Astrocyte (in vitro differentiated cells and primary cell): ENCODE measurements around the gene SGCB. TPM values are rescaled to one million over a fixed set of nuclear protein-coding genes. Genes with fewer than 3 reads are reported as not detected.

Experiments used
- DNase-seq: peaks from one replicate; pipeline ENCODE4 v3.0.0-alpha.2; 2010; ENCODE audit warnings: low read depth
- FAIRE-seq: peaks from 2 replicates; lab custom pipeline; 2011; peaks lifted over from hg19 to GRCh38; lab: Jason Lieb, UNC
- H2AFZ ChIP-seq: 2 replicates; pipeline ENCODE4 v1.6.0; 2012; ENCODE audit warnings: low read depth, low read length, inconsistent platforms
- H3K27ac ChIP-seq: 2 replicates; pipeline ENCODE4 v1.5.1; 2011; ENCODE audit warnings: low read depth, low read length, inconsistent platforms
- H3K27me3 ChIP-seq: 2 replicates; pipeline ENCODE4 v1.6.0; 2011; ENCODE audit warnings: low read length, inconsistent platforms; ENCODE audit not compliant: insufficient read depth
- H3K36me3 ChIP-seq: 2 replicates; pipeline ENCODE4 v1.5.1; 2011; ENCODE audit warnings: low read length, inconsistent platforms; ENCODE audit not compliant: insufficient read depth
- H3K4me1 ChIP-seq: 2 replicates; pipeline ENCODE4 v1.5.1; 2011; ENCODE audit warnings: low read length, inconsistent platforms; ENCODE audit not compliant: insufficient read depth
- H3K4me2 ChIP-seq: 2 replicates; pipeline ENCODE4 v1.6.0; 2012; ENCODE audit warnings: low read length, inconsistent platforms
- H3K4me3 ChIP-seq: 2 replicates; pipeline ENCODE4 v1.5.1; 2011; ENCODE audit warnings: low read depth, mild to moderate bottlenecking, low read length, inconsistent platforms; ENCODE audit not compliant: insufficient read depth
- H3K79me2 ChIP-seq: 2 replicates; pipeline ENCODE4 v1.6.0; 2012; ENCODE audit warnings: mild to moderate bottlenecking, low read length, inconsistent platforms; ENCODE audit not compliant: insufficient read depth
- H3K9ac ChIP-seq: 2 replicates; pipeline ENCODE4 v1.6.0; 2012; ENCODE audit warnings: mild to moderate bottlenecking, low read length, inconsistent platforms
- H3K9me3 ChIP-seq: 2 replicates; pipeline ENCODE4 v1.5.1; 2012; ENCODE audit warnings: low read depth, mild to moderate bottlenecking, low read length, inconsistent platforms; ENCODE audit not compliant: insufficient read depth
- H4K20me1 ChIP-seq: 2 replicates; pipeline ENCODE4 v1.6.0; 2012; ENCODE audit warnings: low read length, inconsistent platforms; ENCODE audit not compliant: insufficient read depth
- H3K27ac Mint-ChIP-seq: one replicate; pipeline ENCODE4 v1.8.0; 2021; ENCODE audit warnings: mild to moderate bottlenecking, mixed read lengths; ENCODE audit not compliant: unreplicated experiment
- H3K27me3 Mint-ChIP-seq: one replicate; pipeline ENCODE4 v1.8.0; 2021; ENCODE audit warnings: low read depth, mixed read lengths; ENCODE audit not compliant: unreplicated experiment
- H3K36me3 Mint-ChIP-seq: one replicate; pipeline ENCODE4 v1.8.0; 2021; ENCODE audit warnings: low read depth, mixed read lengths; ENCODE audit not compliant: unreplicated experiment
- H3K4me1 Mint-ChIP-seq: one replicate; pipeline ENCODE4 v1.8.0; 2021; ENCODE audit warnings: low read depth, mixed read lengths; ENCODE audit not compliant: unreplicated experiment
- H3K4me3 Mint-ChIP-seq: one replicate; pipeline ENCODE4 v1.8.0; 2021; ENCODE audit warnings: mild to moderate bottlenecking, moderate library complexity, mixed read lengths; ENCODE audit not compliant: unreplicated experiment
- H3K9me3 Mint-ChIP-seq: one replicate; pipeline ENCODE4 v1.8.0; 2021; ENCODE audit warnings: mild to moderate bottlenecking, mixed read lengths; ENCODE audit not compliant: unreplicated experiment
- EZH2 ChIP-seq: IDR thresholded peaks from 2 replicates; pipeline ENCODE4 v1.6.1; 2012; ENCODE audit warnings: mild to moderate bottlenecking, low read length, inconsistent platforms; ENCODE audit not compliant: insufficient read depth
- total RNA-seq: library from RNA; stranded (reverse); gene quantifications from 2 replicates; pipeline ENCODE4 v1.2.1, GENCODE V29; 2021
- TF ChIP-seq, protein P1 (sequence below): IDR thresholded peaks from 2 replicates; pipeline ENCODE4 v1.5.1; 2011; ENCODE audit warnings: low read depth, mild to moderate bottlenecking, inconsistent platforms, low read length, moderate library complexity; ENCODE audit not compliant: insufficient read depth

SGCB gene
- total RNA-seq, 1 donor from 2014 or later, result 75.6 TPM

DNA sequence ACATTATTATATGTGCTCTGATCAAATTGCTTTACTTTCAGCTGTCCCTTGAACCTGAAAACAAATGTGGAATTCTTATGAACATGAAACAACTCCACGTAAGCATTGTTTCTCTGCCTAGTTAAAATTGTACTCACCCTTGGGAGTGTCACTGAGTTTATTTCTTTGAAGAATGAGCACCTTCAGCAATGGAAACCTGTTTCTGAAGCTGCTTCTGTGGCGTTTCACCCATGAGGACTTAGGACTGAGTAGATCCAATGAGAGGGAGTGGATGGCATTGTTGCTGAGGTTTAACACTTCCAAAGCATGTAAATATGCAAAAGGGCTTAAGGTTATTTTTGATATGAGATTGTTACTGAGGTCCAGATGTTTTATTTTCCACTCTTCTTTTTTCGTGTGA, 21.1 kb downstream of the SGCB start:
- Histone ChIP-seq H3K4me3 (no peak overlapping the region), H3K36me3 (no peaks in the 10 kb centered on the region), H3K9me3 (no peaks in the 10 kb centered on the region), H3K27ac (no peak overlapping the region), H2AFZ (no peak overlapping the region), H3K4me1 (no peaks in the 10 kb centered on the region), H3K79me2 (no peaks in the 10 kb centered on the region), H3K27me3 (no peaks in the 10 kb centered on the region), H3K4me2 (no peak overlapping the region), H4K20me1 (no peaks in the 10 kb centered on the region), H3K9ac (no peak overlapping the region)
- Mint-ChIP-seq H3K36me3 (no peaks in the 10 kb centered on the region), H3K27ac (no peak overlapping the region), H3K4me3 (no peak overlapping the region), H3K27me3 (no peaks in the 10 kb centered on the region), H3K4me1 (no peaks in the 10 kb centered on the region), H3K9me3 (no peaks in the 10 kb centered on the region)
- DNase-seq (no peak), FAIRE-seq (no peak)
- TF ChIP-seq, protein P1, sequence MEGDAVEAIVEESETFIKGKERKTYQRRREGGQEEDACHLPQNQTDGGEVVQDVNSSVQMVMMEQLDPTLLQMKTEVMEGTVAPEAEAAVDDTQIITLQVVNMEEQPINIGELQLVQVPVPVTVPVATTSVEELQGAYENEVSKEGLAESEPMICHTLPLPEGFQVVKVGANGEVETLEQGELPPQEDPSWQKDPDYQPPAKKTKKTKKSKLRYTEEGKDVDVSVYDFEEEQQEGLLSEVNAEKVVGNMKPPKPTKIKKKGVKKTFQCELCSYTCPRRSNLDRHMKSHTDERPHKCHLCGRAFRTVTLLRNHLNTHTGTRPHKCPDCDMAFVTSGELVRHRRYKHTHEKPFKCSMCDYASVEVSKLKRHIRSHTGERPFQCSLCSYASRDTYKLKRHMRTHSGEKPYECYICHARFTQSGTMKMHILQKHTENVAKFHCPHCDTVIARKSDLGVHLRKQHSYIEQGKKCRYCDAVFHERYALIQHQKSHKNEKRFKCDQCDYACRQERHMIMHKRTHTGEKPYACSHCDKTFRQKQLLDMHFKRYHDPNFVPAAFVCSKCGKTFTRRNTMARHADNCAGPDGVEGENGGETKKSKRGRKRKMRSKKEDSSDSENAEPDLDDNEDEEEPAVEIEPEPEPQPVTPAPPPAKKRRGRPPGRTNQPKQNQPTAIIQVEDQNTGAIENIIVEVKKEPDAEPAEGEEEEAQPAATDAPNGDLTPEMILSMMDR, result no peak
- no peak for TF ChIP-seq EZH2

DNA sequence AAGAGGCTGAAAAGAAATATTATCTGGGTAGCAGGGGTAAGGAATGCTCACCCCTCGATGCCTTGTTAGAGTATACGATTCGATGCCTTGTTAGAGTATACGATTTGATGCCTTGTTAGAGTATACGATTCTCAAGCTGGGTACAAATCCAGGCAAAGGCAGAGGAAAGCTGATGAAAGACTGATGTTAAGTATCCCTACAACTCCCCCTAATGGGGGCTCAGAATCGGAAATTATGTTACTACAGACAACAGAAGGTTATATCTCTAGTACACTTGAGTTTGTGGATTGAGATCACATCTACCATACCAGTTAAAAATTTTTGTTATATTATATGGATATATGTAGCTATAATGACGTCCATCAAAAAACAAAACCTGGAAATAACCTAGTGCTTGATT, 22.7 kb downstream of the SGCB start:
- no peak overlapping the region for H3K9ac ChIP-seq
- H3K27me3 ChIP-seq, result no peaks in the 10 kb centered on the region
- H3K27me3 Mint-ChIP-seq, result no peaks in the 10 kb centered on the region
- no peak overlapping the region for H3K4me3 ChIP-seq
- DNase-seq (no peak), FAIRE-seq (no peak)
- TF ChIP-seq EZH2, result no peak
- TF ChIP-seq, protein P1, result no peak
- H3K4me3 Mint-ChIP-seq, result no peak overlapping the region
- H4K20me1 ChIP-seq, result no peaks in the 10 kb centered on the region
- no peaks in the 10 kb centered on the region for H3K9me3 Mint-ChIP-seq
- H3K36me3 Mint-ChIP-seq, result no peaks in the 10 kb centered on the region
- H3K36me3 ChIP-seq, result no peaks in the 10 kb centered on the region
- H3K9me3 ChIP-seq, result no peaks in the 10 kb centered on the region
- no peaks in the 10 kb centered on the region for H3K4me1 ChIP-seq
- no peaks in the 10 kb centered on the region for H3K4me1 Mint-ChIP-seq
- no peaks in the 10 kb centered on the region for H3K79me2 ChIP-seq
- no peak overlapping the region for H3K27ac Mint-ChIP-seq
- no peak overlapping the region for H2AFZ ChIP-seq
- no peak overlapping the region for H3K27ac ChIP-seq
- H3K4me2 ChIP-seq, result no peak overlapping the region

DNA sequence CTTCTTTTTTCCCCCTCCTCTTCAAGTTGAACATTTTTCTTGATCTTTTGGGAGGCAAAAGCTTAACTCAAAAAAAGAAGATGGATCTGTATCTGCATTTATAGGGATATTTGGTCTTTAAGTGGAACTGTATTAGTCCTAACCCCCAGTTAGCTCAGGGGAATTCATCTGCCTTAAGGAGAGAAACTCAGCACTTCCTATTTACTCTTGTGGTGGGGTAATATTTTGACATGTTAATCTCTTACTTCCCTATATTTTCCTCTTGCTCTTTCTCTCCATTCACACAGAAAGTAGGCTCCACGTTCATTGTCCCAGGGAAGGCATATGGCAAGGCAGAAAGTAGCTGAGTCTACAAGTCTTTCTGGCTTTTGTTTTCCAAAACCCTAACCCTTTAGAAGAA, 23.2 kb downstream of the SGCB start:
- no peaks in the 10 kb centered on the region for H3K4me1 Mint-ChIP-seq
- no peak overlapping the region for H3K4me3 Mint-ChIP-seq
- H3K9me3 Mint-ChIP-seq, result no peaks in the 10 kb centered on the region
- FAIRE-seq (peak; percentile 17), DNase-seq (no peak)
- Histone ChIP-seq H3K36me3 (no peaks in the 10 kb centered on the region), H3K9me3 (no peaks in the 10 kb centered on the region), H3K4me3 (no peak overlapping the region), H2AFZ (no peak overlapping the region), H3K9ac (no peak overlapping the region), H3K79me2 (no peaks in the 10 kb centered on the region), H3K27ac (no peak overlapping the region), H3K4me1 (no peaks in the 10 kb centered on the region), H3K4me2 (no peak overlapping the region), H3K27me3 (no peaks in the 10 kb centered on the region), H4K20me1 (no peaks in the 10 kb centered on the region)
- no peaks in the 10 kb centered on the region for H3K27me3 Mint-ChIP-seq
- no peak overlapping the region for H3K27ac Mint-ChIP-seq
- TF ChIP-seq, protein P1, result no peak
- TF ChIP-seq EZH2, result no peak
- H3K36me3 Mint-ChIP-seq, result no peaks in the 10 kb centered on the region
